H1 (cell line): Measurements from ENCODE around the gene LCLAT1. TPM values are rescaled to one million over a fixed set of nuclear protein-coding genes. Genes with fewer than 3 reads are reported as not detected.

Experiments used
- BRCA1 ChIP-seq: IDR thresholded peaks from 2 replicates; pipeline ENCODE4 v1.6.1; 2012; ENCODE audit warnings: low read depth, low read length, improper control_type of control experiment
- POU5F1 ChIP-seq: IDR thresholded peaks from 2 replicates; pipeline ENCODE4 v1.6.1; 2011; ENCODE audit warnings: low read depth, mild to moderate bottlenecking, low read length, moderate library complexity
- RAD21 ChIP-seq, 2 experiments: IDR thresholded peaks in 1 of 2; conservative IDR thresholded peaks in 1 of 2; 2 replicates each; pipeline ENCODE4 v1.6.1; 2011; ENCODE audit warnings: low read depth in 2 of 2, low read length in 2 of 2, improper control_type of control experiment in 1 of 2, inconsistent platforms in 1 of 2, mild to moderate bottlenecking in 1 of 2, moderate library complexity in 1 of 2
- SIRT6 ChIP-seq: IDR thresholded peaks from one replicate; pipeline ENCODE4 v1.7.1; 2012; ENCODE audit warnings: low read length, inconsistent platforms
- SP1 ChIP-seq: IDR thresholded peaks from 2 replicates; pipeline ENCODE4 v1.6.1; 2011; ENCODE audit warnings: low read depth, low read length
- SUZ12 ChIP-seq: fragments of 200-600 bp; sonication (generic); IDR thresholded peaks from 2 replicates; pipeline ENCODE4 v1.6.1; 2012; ENCODE audit warnings: mild to moderate bottlenecking, inconsistent platforms, low read length, moderate library complexity, mixed read lengths
- polyA plus RNA-seq, 7 experiments: library from polyadenylated mRNA; depleted of rRNA in 3 of 7; stranded (reverse) in 5 of 7; unstranded in 2 of 7; fragments of >200 nt in 5 of 7; fragments of 200-250 nt in 2 of 7; gene quantifications; 1 replicate in 5 of 7; 2 replicates in 1 of 7; 4 replicates in 1 of 7; pipeline versions ENCODE4 v1.2.1 to v1.2.3, GENCODE V29; 2011 to 2013; ENCODE audit warnings: missing spikeins in 2 of 7, mixed read lengths in 2 of 7
- total RNA-seq: library from RNA; stranded (reverse); fragmentation: NEBNext Ultra II Directional; extraction: Animal tissue kit (Norgen Biotek cat#: 25700); gene quantifications from 2 replicates; pipeline ENCODE4 v1.2.1, GENCODE V29; 2021

Gene LCLAT1
- total and polyA plus RNA-seq, 2 of the 8 experiments (the other 6 are each of a cell fraction or from before 2014, with no cell fraction given): 7.6 to 22.0 TPM

GRCh38 chr2:30486655-30487054 is 39.6 kb downstream of the LCLAT1 start (continued):
- TF ChIP-seq BRCA1: no peak
- TF ChIP-seq SUZ12: no peak
- no peak for TF ChIP-seq SIRT6
- no peak for TF ChIP-seq SP1
- TF ChIP-seq POU5F1: no peak
- no peak for TF ChIP-seq RAD21 (IDR thresholded peaks at IDR 0.05 in 1 of 2, conservative IDR thresholded peaks at IDR 0.05 in 1 of 2; ENCODE audit: low read depth in 2 of 2, low read length in 2 of 2)
